OCI-LY7 (cell line): ENCODE measurements around the gene GRIN3A.

Source experiments
- CTCF ChIP-seq: fragments of 200-600 bp; sonication (generic); conservative IDR thresholded peaks from 2 replicates; pipeline ENCODE4 v1.5.1; 2014; ENCODE audit warnings: mild to moderate bottlenecking, antibody characterized with exemption, low read length, moderate library complexity, mixed read lengths
- EZH2phosphoT487 ChIP-seq: fragments of 200-600 bp; sonication (generic); IDR thresholded peaks from 2 replicates; pipeline ENCODE4 v1.6.1; 2018; ENCODE audit warnings: low read depth, borderline replicate concordance, mild to moderate bottlenecking, mixed run types, antibody characterized with exemption, low read length, moderate library complexity, mixed read lengths

GRCh38 chr9:101711330-101711941, 27.0 kb downstream of the GRIN3A start:
- TF ChIP-seq EZH2phosphoT487 (no peak), CTCF (peak; percentile 90)
